Measurements from ENCODE around the gene SGCA. TPM values are rescaled to one million over a fixed set of nuclear protein-coding genes. Genes with fewer than 3 reads are reported as not detected.

Gene SGCA
- total and polyA plus RNA-seq, 2 of the 8 experiments (the other 6 are each of a cell fraction or from before 2014, with no cell fraction given): 0.12 TPM; not detected in 1

DNA sequence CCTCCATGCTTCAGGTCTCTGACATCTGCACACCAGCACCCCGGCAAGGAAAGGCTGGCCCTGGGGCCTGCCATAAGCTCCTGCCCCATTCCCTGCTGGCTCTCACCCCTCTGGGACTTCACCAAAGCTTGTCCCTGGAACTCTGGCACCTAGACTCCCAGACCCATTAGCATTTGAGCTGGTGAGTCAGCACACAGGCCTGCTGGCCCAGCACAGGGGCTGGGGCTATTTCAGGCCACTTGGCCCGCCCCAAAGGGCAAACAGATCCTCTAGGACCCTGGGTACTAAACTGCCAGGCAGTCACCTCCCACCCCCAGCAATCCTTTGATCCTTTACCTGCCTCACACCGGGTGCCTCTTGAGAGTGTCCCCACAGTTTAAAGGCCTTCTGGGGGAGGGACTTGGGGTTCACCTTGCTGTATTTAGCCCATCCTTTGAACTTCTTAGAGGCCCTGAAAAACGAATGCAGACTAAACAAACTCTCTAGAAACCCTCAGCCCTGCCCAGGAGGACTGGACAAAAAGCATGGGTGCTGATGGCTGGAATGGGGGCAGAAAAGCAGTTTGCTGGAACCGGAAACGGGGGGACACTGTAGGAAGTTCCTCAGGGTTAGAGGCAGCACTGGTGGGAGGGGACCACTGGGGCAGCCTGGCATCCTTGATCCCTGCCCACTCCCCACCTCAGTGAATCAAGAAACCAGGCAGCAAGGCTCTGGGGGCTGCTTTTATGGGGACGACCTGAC, 32.6 kb upstream of the SGCA start:
- Histone ChIP-seq H3K27me3 (replicated peaks in 1 of 4; ENCODE audit: control insufficient read depth in 3 of 4, extremely low read depth in 1 of 4, insufficient read depth in 3 of 4, low read length in 3 of 4) (peaks cover 0 to 11% (median 2%) of the 10 kb centered on the region in 4 experiments; a peak in 4 of 7 replicates), H4K20me1 (replicated peaks in 1 of 2; ENCODE audit: control insufficient read depth in 1 of 2, insufficient read depth in 2 of 2, low read length in 2 of 2) (peaks cover 0 to 3% of the 10 kb centered on the region in 2 experiments), H2BK5ac (ENCODE audit: low read depth, low read length) (peak overlapping the region; percentile 21; the same call in 1 of the 2 replicates), H2BK15ac (ENCODE audit: low read length) (0 out of 2 replicates have a peak overlapping the region, but pooled peaks have one; percentile 72), H2BK12ac (ENCODE audit: low read depth, low read length) (0 out of 2 replicates have a peak overlapping the region, but pooled peaks have one; percentile 80), H2AK5ac (ENCODE audit: low read depth, low read length) (0 out of 2 replicates have a peak overlapping the region, but pooled peaks have one; percentile 53), H3K4me3 (ENCODE audit: extremely low read depth in 1 of 4, insufficient read depth in 2 of 4, low read depth in 3 of 4, low read length in 4 of 4) (no peak overlapping the region), H2BK120ac (replicated peaks; ENCODE audit: low read depth, low read length) (no peak overlapping the region), H3K27ac (ENCODE audit: low read depth, low read length) (no peak overlapping the region), H4K91ac (replicated peaks; ENCODE audit: insufficient read length, low read length) (no peak overlapping the region), H3K18ac (ENCODE audit: extremely low read depth, low read length) (peak overlapping the region; percentile 32), H3K79me1 (ENCODE audit: low read depth, low read length) (no peaks in the 10 kb centered on the region), H2AFZ (ENCODE audit: low read length) (no peak overlapping the region), H3K23me2 (ENCODE audit: low read depth, low read length) (peaks cover 16% of the 10 kb centered on the region; the same call in 1 of the 2 replicates), H3K23ac (ENCODE audit: insufficient read length) (no peak overlapping the region), H3K4me1 (replicated peaks in 1 of 4; ENCODE audit: control insufficient read depth in 3 of 4, insufficient read depth in 4 of 4, low read length in 3 of 4) (peaks cover 8 to 30% (median 22%) of the 10 kb centered on the region in 4 experiments), H3K79me2 (ENCODE audit: control insufficient read depth in 1 of 2, insufficient read depth in 2 of 2, low read length in 2 of 2) (no peaks in the 10 kb centered on the region), H3K9ac (replicated peaks in 1 of 4; ENCODE audit: extremely low read depth in 1 of 4, low read depth in 3 of 4, low read length in 3 of 4) (no peak overlapping the region), H3K4ac (replicated peaks; ENCODE audit: insufficient read length, low read depth, low read length) (no peak overlapping the region), H3K4me2 (ENCODE audit: insufficient read depth in 1 of 2, low read depth in 2 of 2, low read length in 2 of 2) (peak overlapping the region; percentile 20 to 47; a peak in 3 of 4 replicates), H3K14ac (ENCODE audit: insufficient read length) (no peak overlapping the region), H3K9me3 (ENCODE audit: insufficient read depth in 2 of 2, low read depth in 1 of 2, low read length in 1 of 2) (no peaks in the 10 kb centered on the region), H3K36me3 (ENCODE audit: control insufficient read depth in 2 of 4, insufficient read depth in 4 of 4, low read length in 3 of 4) (peaks cover 1 to 5% (median 1%) of the 10 kb centered on the region in 4 experiments; a peak in 4 of 8 replicates), H3K56ac (replicated peaks; ENCODE audit: insufficient read length, low read depth, low read length) (no peak overlapping the region), H2BK20ac (ENCODE audit: low read length) (peak overlapping the region; percentile 86; the same call in 1 of the 2 replicates), H4K5ac (ENCODE audit: insufficient read length, low read depth, low read length) (no peak overlapping the region), H4K8ac (ENCODE audit: extremely low read depth, insufficient read depth, low read length) (no peak overlapping the region)
- peak; percentile 7 for FAIRE-seq
- CTCF ChIA-PET (ENCODE audit: partially characterized antibody): interaction anchor here (0.7 to 21.6 kb wide), 11 partner anchors 11 to 165 kb away, joined by 3 to 299 read pairs (median 5); partner anchors contain the start of gene PPP1R9B
- peak; percentile 67; the same call in 1 of the 2 replicates for TF ChIP-seq JUND (IDR thresholded peaks at IDR 0.05; ENCODE audit: low read length)
- peak; percentile 29; the same call in 1 of the 2 replicates for TF ChIP-seq BACH1 (IDR thresholded peaks at IDR 0.05; ENCODE audit: low read length)
- no peak for TF ChIP-seq BCL11A (IDR thresholded peaks at IDR 0.05; ENCODE audit: low read depth in 2 of 2, low read length in 2 of 2)
- TF ChIP-seq, protein P1, sequence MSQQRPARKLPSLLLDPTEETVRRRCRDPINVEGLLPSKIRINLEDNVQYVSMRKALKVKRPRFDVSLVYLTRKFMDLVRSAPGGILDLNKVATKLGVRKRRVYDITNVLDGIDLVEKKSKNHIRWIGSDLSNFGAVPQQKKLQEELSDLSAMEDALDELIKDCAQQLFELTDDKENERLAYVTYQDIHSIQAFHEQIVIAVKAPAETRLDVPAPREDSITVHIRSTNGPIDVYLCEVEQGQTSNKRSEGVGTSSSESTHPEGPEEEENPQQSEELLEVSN (IDR thresholded peaks at IDR 0.05): no peak
- DNase-seq (ENCODE audit: low read depth in 1 of 2, low spot score in 2 of 2): no peak
- 46% methylated on average over 7 of the region's 7 CpGs; no CpG with 5 or more reads in 1 of the 2 experiments for WGBS, 2 experiments (ENCODE audit: extremely low coverage in 1 of 2, insufficient coverage in 1 of 2, insufficient read length in 1 of 2, insufficient replicate concordance in 2 of 2, low coverage in 1 of 2, low lambda C conversion rate in 2 of 2, missing lambda C conversion rate in 1 of 2)
- POLR2A ChIA-PET (ENCODE audit: partially characterized antibody): interaction anchor here (1.2 to 2.9 kb wide), 3 partner anchors 9 to 19 kb away, joined by 5 to 10 read pairs (median 9); no protein-coding TSS in a partner anchor
